ENCODE data around the gene TPPP2. TPM values are rescaled to one million over a fixed set of nuclear protein-coding genes. Genes with fewer than 3 reads are reported as not detected.
A peak's percentile ranks its signal among the peaks of the same experiment; 100 is the strongest.

Gene TPPP2
- total RNA-seq, 1 donor from 2014 or later, result not detected

- peak overlapping the region; percentile 87 for H3K27ac ChIP-seq
- peak in 1 of 2 donors; percentile 52 for DNase-seq (ENCODE audit: extremely low spot score in 2 of 2)
- H3K4me3 ChIP-seq, result peak overlapping the region; percentile 77 to 86
- H3K27me3 ChIP-seq, result no peaks in the 10 kb centered on the region
- no peaks in the 10 kb centered on the region for H3K9me3 ChIP-seq
- intact Hi-C loops (cut with DNase I), result no loop called here
- peaks cover 46% of the 10 kb centered on the region for H3K4me1 ChIP-seq
- peaks cover 0 to 25% of the 10 kb centered on the region in 2 donors for H3K36me3 ChIP-seq
- TF ChIP-seq POLR2AphosphoS5 (IDR thresholded peaks at IDR 0.05; ENCODE audit: insufficient read depth in 1 of 2, low read depth in 1 of 2) (no peak), POLR2A (IDR thresholded peaks at IDR 0.05) (no peak)
- TF ChIP-seq, protein P1, sequence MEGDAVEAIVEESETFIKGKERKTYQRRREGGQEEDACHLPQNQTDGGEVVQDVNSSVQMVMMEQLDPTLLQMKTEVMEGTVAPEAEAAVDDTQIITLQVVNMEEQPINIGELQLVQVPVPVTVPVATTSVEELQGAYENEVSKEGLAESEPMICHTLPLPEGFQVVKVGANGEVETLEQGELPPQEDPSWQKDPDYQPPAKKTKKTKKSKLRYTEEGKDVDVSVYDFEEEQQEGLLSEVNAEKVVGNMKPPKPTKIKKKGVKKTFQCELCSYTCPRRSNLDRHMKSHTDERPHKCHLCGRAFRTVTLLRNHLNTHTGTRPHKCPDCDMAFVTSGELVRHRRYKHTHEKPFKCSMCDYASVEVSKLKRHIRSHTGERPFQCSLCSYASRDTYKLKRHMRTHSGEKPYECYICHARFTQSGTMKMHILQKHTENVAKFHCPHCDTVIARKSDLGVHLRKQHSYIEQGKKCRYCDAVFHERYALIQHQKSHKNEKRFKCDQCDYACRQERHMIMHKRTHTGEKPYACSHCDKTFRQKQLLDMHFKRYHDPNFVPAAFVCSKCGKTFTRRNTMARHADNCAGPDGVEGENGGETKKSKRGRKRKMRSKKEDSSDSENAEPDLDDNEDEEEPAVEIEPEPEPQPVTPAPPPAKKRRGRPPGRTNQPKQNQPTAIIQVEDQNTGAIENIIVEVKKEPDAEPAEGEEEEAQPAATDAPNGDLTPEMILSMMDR (IDR thresholded peaks at IDR 0.05), result no peak
Measured at GRCh38 chr14:20988717-20989470, 41.1 kb upstream of the TPPP2 start.

DNA sequence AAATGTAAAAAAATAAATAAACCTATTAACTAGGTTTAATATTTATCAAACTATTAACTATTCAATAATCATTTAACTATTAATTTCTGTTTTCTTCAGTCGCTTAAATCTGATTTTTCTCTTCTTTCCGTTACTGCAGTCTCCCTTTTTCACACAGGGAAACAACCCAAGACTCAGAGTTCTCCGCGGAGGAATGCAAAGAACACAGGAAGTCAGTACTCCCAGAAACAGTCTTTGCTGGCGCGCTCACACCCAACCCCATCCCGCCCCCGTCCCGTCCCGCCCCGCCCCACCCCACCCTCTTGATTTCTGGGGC, 40.6 kb upstream of the TPPP2 start:
- TF ChIP-seq POLR2A (IDR thresholded peaks at IDR 0.05) (no peak), POLR2AphosphoS5 (IDR thresholded peaks at IDR 0.05; ENCODE audit: insufficient read depth in 1 of 2, low read depth in 1 of 2) (no peak)
- TF ChIP-seq, protein P1 (IDR thresholded peaks at IDR 0.05), result no peak
- intact Hi-C loops (cut with DNase I), result no loop called here
- peaks cover 46% of the 10 kb centered on the region for H3K4me1 ChIP-seq
- no peaks in the 10 kb centered on the region for H3K9me3 ChIP-seq
- peak overlapping the region; percentile 87 for H3K27ac ChIP-seq
- peak overlapping the region; percentile 77 to 86 for H3K4me3 ChIP-seq
- peaks cover 0 to 30% of the 10 kb centered on the region in 2 donors for H3K36me3 ChIP-seq
- DNase-seq (ENCODE audit: extremely low spot score in 2 of 2), result no peak
- H3K27me3 ChIP-seq, result no peaks in the 10 kb centered on the region

- peaks cover 0 to 35% of the 10 kb centered on the region in 2 donors for H3K36me3 ChIP-seq
- peak; percentile 73 to 88 for TF ChIP-seq POLR2AphosphoS5 (IDR thresholded peaks at IDR 0.05; ENCODE audit: insufficient read depth in 1 of 2, low read depth in 1 of 2)
- peak in 1 of 2 donors; percentile 44 for TF ChIP-seq POLR2A (IDR thresholded peaks at IDR 0.05)
- TF ChIP-seq, protein P1 (IDR thresholded peaks at IDR 0.05), result no peak
- peak within 1 kb of the TSS; percentile 77 to 86 for H3K4me3 ChIP-seq
- no peaks in the 10 kb centered on the region for H3K9me3 ChIP-seq
- peak in 1 of 2 donors; percentile 98 for DNase-seq (ENCODE audit: extremely low spot score in 2 of 2)
- intact Hi-C loops (cut with DNase I), result no loop called here
- H3K27me3 ChIP-seq, result no peaks in the 10 kb centered on the region
- H3K27ac ChIP-seq, result peak within 1 kb of the TSS; percentile 87
- H3K4me1 ChIP-seq, result peaks cover 46% of the 10 kb centered on the region
Measured at GRCh38 chr14:20989787-20990600, 40.0 kb upstream of the TPPP2 start, which contains the start of gene METTL17. Gene METTL17 (plus strand): TSS chr14:20989980. CDS start chr14:20990003, 23 bp downstream.

GRCh38 chr14:20996521-20996920, 33.5 kb upstream of the TPPP2 start:
- TF ChIP-seq POLR2AphosphoS5 (IDR thresholded peaks at IDR 0.05; ENCODE audit: insufficient read depth in 1 of 2, low read depth in 1 of 2) (no peak), POLR2A (IDR thresholded peaks at IDR 0.05) (no peak)
- TF ChIP-seq, protein P1 (IDR thresholded peaks at IDR 0.05), result no peak
- H3K4me1 ChIP-seq, result peaks cover 33% of the 10 kb centered on the region
- no peak overlapping the region for H3K27ac ChIP-seq
- H3K4me3 ChIP-seq, result no peak overlapping the region
- DNase-seq (ENCODE audit: extremely low spot score in 2 of 2), result peak in 1 of 2 donors; percentile 74
- peaks cover 0 to 56% of the 10 kb centered on the region in 2 donors for H3K36me3 ChIP-seq
- no peaks in the 10 kb centered on the region for H3K9me3 ChIP-seq
- no peaks in the 10 kb centered on the region for H3K27me3 ChIP-seq
- intact Hi-C loops (cut with DNase I), result no loop called here
